ENCODE data around the gene SELENOP.

SELENOP gene

DNA sequence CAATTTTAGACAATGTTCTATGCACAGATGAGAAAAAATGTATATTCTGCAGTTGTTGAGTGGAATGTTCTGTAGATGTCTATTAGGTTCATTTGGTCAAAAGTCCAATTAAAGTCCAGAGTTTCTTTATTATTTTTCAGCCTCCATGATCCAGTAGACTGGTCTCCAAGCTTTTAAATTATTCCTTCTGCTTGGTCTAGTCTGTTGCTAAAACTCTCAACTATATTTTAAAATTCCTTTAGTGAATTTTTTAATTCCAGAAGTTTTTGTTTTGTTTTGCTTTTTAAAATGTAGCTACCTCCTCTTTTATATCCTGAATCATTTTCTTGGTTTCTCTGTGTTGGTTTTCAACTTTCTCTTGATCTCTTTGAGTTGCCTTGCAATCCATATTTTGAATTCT is 24.6 kb downstream of the SELENOP start:
- TF ChIP-seq, protein P1, sequence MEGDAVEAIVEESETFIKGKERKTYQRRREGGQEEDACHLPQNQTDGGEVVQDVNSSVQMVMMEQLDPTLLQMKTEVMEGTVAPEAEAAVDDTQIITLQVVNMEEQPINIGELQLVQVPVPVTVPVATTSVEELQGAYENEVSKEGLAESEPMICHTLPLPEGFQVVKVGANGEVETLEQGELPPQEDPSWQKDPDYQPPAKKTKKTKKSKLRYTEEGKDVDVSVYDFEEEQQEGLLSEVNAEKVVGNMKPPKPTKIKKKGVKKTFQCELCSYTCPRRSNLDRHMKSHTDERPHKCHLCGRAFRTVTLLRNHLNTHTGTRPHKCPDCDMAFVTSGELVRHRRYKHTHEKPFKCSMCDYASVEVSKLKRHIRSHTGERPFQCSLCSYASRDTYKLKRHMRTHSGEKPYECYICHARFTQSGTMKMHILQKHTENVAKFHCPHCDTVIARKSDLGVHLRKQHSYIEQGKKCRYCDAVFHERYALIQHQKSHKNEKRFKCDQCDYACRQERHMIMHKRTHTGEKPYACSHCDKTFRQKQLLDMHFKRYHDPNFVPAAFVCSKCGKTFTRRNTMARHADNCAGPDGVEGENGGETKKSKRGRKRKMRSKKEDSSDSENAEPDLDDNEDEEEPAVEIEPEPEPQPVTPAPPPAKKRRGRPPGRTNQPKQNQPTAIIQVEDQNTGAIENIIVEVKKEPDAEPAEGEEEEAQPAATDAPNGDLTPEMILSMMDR (IDR thresholded peaks at IDR 0.05; ENCODE audit: low read depth, low read length): no peak
- DNase-seq (ENCODE audit: extremely low read depth, low read depth): no peak

DNA sequence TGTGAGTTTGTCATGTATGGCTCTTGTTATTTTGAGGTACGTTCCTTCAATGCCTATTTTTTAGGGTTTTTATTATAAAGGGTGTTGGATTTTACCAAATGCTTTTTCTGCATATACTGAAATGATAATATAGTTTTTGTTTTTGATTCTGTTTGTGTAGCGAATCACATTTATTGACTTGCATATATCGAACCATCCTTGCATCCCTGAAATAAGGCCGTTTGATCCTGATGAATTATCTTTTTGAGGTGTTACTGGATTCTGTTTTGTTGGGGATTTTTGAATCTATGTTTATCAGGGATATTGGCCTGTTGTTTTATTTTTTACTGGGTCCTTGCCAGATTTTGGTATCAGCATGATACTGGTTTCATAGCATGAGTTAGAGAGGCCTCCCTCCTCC is 25.9 kb downstream of the SELENOP start:
- TF ChIP-seq, protein P1 (IDR thresholded peaks at IDR 0.05; ENCODE audit: low read depth, low read length): no peak
- no peak for DNase-seq (ENCODE audit: extremely low read depth, low read depth)

DNA sequence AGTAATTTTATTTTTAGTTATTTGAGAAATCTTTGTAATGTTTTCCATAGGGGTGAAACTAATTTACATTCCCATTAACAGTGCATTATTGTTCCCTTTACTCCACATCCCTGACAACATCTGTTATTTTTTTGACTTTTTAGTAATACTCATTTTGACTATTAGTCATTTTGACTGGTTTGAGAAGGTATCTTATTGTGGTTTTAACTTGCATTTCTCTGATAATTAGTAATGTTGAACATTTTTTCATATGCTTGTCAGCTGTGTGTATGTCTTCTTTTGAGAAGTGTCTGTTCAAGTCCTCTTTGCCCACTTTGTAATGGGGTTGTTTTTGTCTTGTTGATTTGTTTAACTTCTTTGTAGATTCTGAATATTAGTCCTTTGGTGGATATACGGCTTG is 27.6 kb downstream of the SELENOP start:
- TF ChIP-seq, protein P1 (IDR thresholded peaks at IDR 0.05; ENCODE audit: low read depth, low read length): no peak
- no peak for DNase-seq (ENCODE audit: extremely low read depth, low read depth)

DNA sequence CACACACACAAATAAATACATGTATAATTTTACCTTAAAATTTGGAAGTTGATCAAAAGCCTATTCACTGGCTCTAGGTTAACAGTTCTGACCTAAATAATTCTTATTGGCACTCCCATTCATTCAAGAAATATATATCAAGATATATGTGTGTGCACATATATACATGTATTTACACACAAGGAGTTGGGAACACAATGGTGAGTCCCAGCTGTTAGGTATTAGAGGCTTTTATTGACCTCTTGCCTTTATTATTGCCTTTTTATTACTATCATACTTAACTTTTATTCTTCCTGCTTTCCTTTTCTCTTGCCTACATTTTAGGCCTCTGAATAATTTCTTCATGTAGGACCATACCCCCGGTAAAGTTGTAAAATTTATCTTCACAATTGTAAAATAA is 30.1 kb downstream of the SELENOP start:
- TF ChIP-seq, protein P1 (IDR thresholded peaks at IDR 0.05; ENCODE audit: low read depth, low read length): no peak

DNA sequence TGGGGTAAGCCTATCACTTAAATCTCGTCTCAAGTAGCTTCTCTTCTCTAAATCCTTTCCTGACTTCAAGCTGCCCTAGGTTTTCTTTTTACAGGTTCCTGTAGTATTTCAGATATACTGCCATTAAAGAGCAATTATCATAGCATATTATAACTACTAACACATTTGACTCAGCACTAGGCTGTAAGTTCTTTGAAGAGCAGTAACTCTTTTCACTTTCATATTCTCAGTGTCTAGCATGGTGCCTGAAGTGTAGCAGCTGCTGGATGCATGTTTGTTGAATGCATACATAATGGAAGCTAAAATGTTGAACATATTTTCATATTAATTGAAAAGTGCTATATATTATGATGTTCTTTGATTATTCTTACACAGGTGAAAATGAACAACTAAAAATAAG is 32.6 kb downstream of the SELENOP start:
- TF ChIP-seq, protein P1 (IDR thresholded peaks at IDR 0.05; ENCODE audit: low read depth, low read length): no peak
- no peak for DNase-seq (ENCODE audit: extremely low read depth, low read depth)

More for the DNA sequence above, 30.1 kb downstream of the SELENOP start:
- DNase-seq (ENCODE audit: extremely low read depth, low read depth): no peak

DNA sequence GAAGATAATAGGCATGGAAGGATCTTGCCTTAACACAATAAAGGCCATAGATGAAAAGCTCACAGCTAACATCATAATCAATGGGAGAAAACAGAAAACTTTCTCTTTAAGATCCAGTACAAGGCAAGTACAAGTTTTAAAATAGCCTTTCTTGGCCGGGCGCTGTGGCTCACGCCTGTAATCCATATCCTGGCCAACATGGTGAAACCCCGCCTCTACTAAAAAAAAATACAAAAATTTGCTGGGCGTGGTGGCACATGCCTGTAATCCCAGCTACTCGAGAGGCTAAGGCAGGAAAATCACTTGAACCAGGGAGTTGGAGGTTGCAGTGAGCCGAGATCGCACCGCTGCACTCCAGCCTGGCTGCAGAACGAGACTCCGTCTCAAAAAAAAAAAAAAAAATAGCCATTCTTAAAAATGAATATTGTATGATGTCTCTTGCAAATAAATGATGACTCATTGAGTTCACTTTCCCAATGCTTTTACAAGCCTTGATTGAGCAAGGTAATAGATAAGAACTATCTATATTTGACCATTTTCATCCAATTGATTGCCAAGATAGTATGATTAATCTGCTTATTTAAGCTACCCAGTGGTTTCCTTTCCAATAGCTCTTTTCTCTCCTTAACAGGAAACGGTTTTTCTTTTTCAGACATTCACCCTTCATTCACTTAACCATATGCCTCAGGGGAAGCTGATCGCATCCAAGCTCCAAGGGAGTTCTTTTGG is 39.3 kb downstream of the SELENOP start:
- TF ChIP-seq, protein P1 (IDR thresholded peaks at IDR 0.05; ENCODE audit: low read depth, low read length): no peak
- DNase-seq (ENCODE audit: extremely low read depth, low read depth): no peak

DNA sequence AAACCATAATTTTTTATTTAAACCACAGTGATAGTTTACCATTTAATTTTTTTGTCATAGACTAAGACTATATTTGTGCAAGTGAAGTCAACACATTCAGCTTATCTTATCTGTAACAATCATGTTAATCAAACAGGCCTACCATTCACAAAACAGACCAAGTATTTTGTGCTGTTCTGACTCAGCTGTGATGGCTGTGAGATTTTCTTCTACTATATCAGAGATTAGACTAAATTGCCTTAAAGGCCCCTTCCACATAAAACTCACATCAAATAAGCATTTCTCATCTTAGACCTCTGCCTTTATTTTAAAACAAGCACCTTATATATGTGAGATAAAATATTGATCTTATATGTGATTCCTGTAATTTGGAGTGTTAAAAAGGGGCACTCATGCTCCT is 41.7 kb downstream of the SELENOP start:
- DNase-seq (ENCODE audit: extremely low read depth, low read depth): no peak
- TF ChIP-seq, protein P1 (IDR thresholded peaks at IDR 0.05; ENCODE audit: low read depth, low read length): no peak
